Activated CD4-positive, CD25-positive, alpha-beta regulatory T cell treated with anti-CD3 and anti-CD28 coated beads, Interleukin-2, amount 50 U/mL, for 24 hours (primary cell): ENCODE results near the gene IRAK2.
"Not testable (repeated sequence)": the region's sequence is repeated elsewhere in the genome, so short reads cannot be mapped to it uniquely, and the experiment has no call there.

ENCODE experiments used
- ATAC-seq, 2 donors: fragments of 150-1000 bp; cut with Tn5 transposase; one replicate each; pipeline ENCODE4 v1.10.0; 2021; ENCODE audit warnings: mild to moderate bottlenecking in 1 of 2, moderate library complexity in 1 of 2

Gene IRAK2

GRCh38 chr3:10160346-10160745 lies 4.4 kb upstream of the IRAK2 start:
- no peak for ATAC-seq

DNA sequence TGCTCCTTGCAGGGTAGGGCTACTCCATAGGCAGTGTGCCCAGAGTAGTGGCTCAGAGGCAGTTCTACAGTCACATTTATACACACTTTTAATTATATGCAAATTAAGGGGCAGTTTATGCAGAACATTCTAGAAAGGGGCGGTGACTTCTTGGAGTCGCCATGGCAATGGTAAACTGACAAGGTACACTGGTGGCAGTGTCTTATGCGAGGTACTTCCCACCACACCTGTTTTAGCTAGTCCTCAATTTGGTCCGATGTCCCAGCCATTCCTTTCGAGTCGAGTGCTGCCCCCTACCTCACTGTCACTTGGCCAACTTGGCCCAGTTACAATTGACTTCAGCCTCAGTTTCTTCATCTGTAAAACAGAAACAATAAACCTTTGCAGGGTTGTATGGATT lies 3.8 kb upstream of the IRAK2 start:
- no peak for ATAC-seq

DNA sequence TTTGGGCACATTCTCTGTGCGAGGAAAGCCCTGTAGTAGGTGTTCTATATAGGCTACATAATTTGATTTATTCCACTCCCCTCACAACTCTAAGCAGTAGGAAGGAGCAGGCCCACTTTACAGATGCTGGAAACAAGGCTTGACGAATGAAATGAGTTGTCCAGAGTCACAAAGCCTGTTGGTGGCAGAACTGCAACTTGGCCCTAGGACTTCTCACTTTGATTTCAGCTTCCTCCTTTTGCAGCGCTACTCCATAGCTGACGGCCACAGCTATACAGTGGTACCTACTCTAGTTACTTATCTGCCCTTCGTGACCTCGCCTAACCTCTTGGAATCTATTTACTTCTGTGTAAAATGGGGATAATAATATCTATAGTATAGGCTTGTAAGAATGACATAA lies 2.5 kb upstream of the IRAK2 start:
- no peak for ATAC-seq

DNA sequence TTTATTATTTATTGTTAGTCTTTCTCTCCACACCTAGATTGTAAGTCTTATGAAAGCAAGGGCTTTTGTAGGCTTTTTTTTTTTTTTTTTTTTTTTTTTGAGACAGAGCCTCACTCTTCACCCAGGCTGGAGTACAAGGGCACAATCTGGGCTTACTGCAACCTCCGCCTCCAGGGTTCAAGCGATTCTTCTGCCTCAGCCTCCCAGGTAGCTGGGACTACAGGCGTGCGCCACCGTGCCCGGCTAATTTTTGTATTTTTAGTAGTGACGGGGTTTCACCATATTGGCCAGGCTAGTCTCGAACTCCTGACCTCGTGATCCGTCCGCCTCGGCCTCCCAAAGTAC lies 546 bp upstream of the IRAK2 start:
- not testable (repeated sequence) for ATAC-seq

DNA sequence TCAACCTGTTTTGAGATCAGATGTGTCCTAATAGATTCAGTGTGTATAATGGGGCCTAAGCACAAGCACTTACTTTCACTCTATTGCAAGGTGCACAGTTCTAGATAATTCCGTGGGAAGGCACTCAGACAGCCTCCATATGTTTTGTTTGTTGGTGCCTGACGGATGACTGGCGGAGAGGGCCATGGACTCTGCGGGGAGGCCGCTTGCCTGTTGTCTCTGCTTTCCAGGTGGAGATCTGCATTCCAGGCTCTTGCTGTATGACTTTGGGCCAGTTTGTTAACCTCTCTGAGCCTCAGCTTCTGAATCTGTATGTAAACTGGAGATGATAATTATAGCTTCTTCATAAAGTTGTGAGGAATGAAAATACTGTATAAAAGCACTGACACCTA lies 1.5 kb downstream of the IRAK2 start:
- ATAC-seq = no peak

DNA sequence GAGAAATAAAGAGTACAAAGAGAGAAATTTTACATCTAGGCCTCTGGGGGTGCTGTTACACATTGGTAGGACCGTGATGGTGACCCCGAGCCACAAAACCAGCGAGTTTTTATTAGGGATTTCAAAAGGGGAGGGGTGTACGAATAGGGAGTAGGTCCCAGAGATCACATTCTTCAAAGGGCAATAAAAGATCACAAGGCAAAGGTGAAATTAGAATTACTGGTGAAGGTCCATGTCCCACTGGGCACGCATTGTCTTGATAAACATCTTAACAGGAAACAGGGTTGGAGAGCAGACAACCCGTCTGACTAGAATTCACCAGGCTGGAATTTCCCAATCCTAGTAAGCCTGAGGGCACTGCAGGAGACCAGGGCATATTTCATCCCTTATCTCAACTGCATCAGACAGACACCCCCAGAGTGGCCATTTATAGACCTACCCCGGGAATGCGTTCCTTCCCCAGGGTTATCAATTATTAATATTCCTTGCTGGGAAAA lies 4.3 kb downstream of the IRAK2 start:
- ATAC-seq = no peak

DNA sequence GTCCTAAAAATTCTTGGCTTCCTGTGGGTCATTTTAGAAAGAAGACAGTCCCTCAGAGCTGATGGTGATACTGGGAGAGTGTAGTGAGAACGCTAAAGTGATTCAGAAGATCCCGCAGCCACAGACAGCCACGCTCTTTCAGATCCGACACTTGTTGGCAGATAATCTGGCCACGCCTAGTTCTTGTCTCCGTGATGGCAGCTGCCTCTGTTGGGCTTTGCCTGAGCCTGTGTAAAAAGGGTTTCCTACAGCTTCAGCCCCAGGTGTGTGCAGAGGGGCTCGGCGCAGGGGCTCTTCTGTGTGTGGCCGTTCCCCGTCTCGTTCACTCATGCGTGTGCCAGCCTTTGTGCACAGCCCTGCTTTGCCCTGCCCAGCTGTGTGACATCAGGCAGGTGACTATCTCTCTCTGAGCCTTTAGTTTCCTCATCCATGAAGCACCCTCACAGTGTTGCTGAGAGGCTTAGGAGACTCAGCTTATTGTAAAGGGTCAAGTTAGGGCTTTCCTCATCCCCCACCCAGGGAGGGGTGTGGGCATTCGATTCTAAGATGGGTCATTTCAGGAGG lies 6.3 kb downstream of the IRAK2 start:
- no peak for ATAC-seq

GRCh38 chr3:10173095-10173925 lies 8.6 kb downstream of the IRAK2 start:
- ATAC-seq = no peak

GRCh38 chr3:10173926-10174435 lies 9.3 kb downstream of the IRAK2 start:
- peak; percentile 38 to 41 for ATAC-seq

DNA sequence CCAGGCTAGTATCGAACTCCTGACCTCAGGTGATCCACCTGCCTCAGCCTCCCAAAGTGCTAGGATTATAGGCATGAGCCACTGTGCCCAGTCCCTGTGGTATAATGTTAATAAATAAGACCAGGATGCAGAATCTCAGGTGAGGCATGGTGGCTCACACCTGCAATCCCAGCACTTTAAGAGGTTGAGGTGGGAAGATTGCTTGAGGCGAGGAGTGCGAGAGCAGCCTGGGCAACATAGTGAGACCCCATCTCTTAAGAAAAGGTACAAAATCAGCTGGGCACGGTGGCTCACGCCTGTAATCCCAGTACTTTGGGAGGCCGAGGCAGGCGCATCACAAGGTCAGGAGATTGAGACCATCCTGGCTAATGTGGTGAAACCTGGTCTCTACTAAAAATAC lies 10.6 kb downstream of the IRAK2 start:
- ATAC-seq = not testable (repeated sequence)

DNA sequence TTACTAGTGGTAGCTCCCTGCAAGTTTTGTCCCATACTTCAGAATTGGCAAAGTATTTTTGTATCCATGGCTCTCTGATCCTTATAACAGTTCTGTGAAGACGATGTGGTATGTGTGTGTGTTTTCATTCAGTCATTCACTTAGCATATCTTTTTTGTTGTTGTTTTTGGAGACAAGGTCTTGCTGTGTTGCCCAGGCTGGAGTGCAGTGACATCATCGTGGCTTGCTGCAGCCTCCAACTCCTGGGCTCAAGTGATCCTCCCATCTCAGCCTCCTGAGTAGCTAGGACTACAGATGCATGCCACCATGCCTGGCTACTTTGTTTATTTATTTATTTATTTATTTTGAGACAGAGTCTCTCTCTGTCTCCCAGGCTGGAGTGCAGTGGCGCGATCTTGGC lies 11.4 kb downstream of the IRAK2 start:
- not testable (repeated sequence) for ATAC-seq

DNA sequence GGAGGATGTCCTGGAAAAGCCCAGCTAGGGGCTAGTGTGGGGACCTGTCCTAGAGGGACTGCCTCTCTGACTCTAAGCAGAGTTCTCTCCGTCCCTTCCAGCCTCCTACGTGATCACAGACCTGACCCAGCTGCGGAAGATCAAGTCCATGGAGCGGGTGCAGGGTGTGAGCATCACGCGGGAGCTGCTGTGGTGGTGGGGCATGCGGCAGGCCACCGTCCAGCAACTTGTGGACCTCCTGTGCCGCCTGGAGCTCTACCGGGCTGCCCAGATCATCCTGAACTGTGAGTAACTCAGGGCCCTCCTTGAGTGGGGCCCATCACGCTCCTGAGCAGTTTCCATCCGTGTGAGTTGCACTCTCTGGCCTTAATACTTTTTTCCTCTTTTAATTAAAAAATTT lies 13.0 kb downstream of the IRAK2 start:
- ATAC-seq = no peak

GRCh38 chr3:10178892-10179291 lies 14.2 kb downstream of the IRAK2 start:
- ATAC-seq = no peak

DNA sequence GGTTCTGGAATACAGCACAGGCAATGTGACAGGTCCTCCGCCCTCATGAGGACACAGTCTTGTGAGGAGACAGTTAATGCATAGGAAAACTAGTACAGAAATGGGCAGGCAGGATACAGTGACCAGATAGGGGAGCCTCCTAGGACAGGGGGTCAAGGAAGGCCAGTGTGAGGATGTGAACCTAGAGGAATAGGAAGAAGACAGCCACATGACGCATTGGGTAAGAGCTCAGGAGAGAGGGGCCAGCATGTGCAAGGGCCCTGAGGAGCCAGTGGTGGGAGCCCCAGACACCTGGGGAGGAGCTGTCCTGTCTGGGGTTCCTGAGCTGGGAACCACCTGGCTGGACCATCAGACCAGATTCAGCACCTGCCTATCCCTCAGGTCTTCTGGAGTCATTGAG lies 15.6 kb downstream of the IRAK2 start:
- no peak for ATAC-seq

DNA sequence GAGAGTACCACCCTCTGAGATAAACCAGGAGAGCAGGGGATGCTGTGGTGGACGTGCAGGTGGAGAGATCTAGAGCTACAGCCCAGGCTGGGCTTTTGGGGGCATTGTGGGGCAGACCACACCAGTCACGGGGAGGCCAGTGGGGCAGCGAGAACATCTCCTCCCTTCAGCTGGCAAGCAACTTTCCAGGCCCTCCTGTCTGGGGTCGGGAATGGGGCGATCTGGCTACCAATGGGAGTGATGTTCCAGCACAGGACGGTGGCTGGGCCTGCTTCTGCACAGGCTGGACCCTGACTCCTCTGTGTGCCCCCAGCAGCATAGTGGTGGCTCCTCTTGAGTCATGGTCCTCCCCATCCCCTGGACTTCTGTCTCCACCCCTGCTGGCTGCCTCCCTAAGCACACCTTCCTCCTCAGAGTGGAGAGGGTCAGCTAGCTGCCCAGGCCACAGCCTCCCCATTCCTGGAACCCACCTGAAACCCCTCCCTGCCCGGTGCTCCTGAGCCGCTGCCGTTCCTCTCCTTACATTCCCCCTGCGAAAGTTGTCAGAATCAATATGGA lies 16.1 kb downstream of the IRAK2 start:
- no peak for ATAC-seq

DNA sequence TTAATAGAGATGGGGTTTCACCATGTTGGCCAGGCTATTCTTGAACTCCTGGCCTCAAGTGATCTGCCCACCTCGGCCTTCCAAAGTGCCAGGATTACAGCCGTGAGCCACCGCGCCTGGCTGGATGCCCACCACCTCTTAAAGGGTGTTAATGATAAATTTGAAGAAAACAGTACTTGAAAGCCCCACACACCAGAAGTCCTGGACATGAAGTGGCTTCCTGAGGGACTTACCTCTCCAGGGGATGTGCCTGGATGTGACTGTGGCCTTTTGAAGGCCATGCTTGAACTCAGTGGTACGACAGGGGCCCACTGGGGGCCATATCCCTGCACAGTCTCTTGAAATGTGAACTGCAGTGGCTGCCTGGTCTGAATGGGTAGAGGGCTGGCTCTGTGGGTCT lies 18.2 kb downstream of the IRAK2 start:
- ATAC-seq = no peak

GRCh38 chr3:10184250-10184649 lies 19.5 kb downstream of the IRAK2 start:
- ATAC-seq = no peak

DNA sequence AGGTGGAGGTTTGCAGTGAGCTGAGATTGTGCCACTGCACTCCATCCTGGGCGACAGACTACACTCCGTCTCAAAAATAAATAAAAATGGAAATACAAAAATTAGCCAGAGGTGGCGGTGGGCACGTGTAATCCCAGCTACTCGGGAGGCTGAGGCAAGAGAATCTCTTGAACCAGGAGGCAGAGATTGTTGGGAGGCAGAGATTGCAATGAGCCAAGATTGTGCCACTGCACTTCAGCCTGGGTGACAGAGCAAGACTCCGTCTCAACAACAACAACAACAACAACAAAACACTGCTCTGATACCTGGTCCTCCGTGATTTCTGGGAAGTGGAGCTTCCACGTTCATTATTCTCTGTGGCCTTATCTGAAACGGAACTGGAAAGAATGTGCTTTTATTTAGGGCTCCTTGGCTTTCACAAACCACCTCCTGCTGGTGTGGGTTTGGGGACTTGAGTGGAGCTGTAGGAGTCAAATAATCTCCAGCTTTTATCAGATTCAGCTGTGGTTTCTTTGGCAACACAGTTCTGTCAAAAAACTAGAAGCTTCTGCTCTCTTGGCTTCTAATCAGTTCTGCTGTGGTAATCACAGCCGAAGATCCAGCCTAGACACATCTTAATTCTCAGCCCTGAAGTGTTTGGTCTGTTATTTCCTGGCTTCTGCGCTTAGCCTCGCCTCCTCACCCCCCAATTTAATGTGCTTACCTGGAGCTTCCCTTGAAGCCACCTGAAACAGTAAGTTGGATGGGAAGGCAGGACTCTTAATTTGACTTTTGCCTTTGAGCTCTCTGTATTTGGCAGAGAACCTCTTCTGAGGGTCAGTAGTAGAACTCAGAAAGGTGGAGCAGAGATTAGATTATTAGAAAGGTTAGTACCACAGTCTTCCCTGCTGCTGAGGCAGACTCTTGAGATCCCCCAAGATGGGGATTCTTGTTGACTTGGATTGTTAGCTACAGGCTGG lies 21.4 kb downstream of the IRAK2 start:
- peak in 1 of 2 donors; percentile 30 for ATAC-seq

DNA sequence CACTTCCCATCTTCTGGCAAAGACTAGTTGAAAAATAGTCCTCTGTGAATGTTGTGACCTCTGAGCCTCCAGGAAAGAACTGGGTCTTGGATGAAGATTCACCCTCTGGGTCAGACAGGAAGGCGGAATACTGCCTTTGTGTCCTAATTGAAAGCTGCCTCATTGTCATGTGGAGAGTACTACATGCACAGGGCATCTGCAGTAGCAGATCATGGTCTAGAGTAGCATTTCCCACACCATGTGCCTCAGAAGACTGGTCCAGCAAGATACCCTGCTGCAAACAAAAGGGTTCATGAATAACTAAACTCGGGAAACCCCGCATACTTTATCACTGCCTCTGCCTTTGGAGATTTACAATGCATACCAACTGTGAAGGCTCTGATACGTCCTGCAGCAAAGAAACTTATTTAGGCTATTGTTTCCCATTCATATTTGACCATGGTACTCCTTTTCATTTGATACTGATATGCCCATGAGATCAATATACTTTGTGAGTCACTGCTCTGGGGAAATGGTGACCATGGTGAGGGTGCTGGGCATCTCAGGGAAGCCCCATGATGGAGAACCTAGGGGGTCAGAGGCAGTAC lies 22.7 kb downstream of the IRAK2 start:
- ATAC-seq = no peak

GRCh38 chr3:10187944-10188343 lies 23.2 kb downstream of the IRAK2 start:
- no peak for ATAC-seq

DNA sequence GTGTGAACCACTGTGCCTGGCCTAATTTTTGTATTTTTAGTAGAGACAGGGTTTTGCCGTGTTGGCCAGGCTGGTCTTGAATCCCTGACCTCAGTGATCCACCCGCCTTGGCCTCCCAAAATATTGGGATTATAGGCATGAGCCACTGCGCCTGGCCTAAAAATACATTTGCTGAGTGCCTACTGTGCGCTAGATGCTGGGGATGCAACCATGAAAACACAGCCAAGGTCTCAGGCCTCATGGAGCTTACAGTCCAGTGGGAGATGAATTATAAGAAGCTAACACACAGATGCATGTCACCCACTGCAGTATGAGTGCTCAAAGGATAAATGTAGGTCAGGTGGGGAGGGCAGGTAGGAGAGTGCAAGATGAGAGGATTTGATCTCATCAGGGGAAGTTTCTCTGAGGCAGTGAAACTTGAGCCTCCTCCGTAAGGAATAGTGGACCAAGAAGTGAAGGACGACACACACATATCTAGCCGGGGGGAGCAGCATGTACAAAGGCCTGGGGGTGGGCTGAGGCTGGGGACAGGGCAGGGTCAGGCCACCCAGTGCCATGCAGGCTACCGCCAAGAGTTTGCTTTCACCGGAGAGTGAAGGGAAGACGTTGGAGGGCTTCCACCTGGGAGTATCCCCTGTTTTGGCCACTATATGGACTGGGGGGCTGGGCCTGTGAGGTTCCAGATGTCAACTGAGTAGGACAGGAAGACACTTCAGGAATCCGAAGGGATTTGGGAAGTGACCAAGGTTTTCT lies 24.3 kb downstream of the IRAK2 start:
- ATAC-seq = no peak
